Caco-2 (cell line): ENCODE measurements around the gene COQ8A. TPM values are rescaled to one million over a fixed set of nuclear protein-coding genes. Genes with fewer than 3 reads are reported as not detected.

ENCODE experiments used
- BruUV-seq: library from RNA; stranded (reverse); fragments of 400-500 nt; replicated peaks from 2 replicates; lab custom pipeline; 2021; lab: Mats Ljungman, UMichigan
- CTCF ChIA-PET: fragments of 300-600 bp; sonication (Branson Sonifier 250); formaldehyde crosslinking; loops from one replicate; lab custom pipeline; 2022; ENCODE audit warnings: antibody characterized with exemption; lab: Charles Lee
- POLR2A ChIA-PET: fragments of 300-600 bp; sonication (Branson Sonifier 250); formaldehyde crosslinking; loops from one replicate; lab custom pipeline; 2022; ENCODE audit warnings: antibody characterized with exemption; lab: Charles Lee
- DNase-seq, 2 experiments: peaks; one replicate each; pipeline versions ENCODE4 v3.0.0 to v3.0.0-alpha.2; 2020 to 2022
- H3K27me3 ChIP-seq: replicated peaks from 2 replicates; pipeline ENCODE4 v1.6.0; 2011; ENCODE audit warnings: low read length; ENCODE audit not compliant: control insufficient read depth, insufficient read depth
- H3K36me3 ChIP-seq: 2 replicates; pipeline ENCODE4 v1.5.1; 2011; ENCODE audit warnings: low read length; ENCODE audit not compliant: control insufficient read depth, insufficient read depth
- H3K4me1 ChIP-seq: fragments of 250-450 bp; sonication (Bioruptor Pico); 2 replicates; pipeline ENCODE4 v1.5.1; 2020; ENCODE audit warnings: mild to moderate bottlenecking
- H3K4me3 ChIP-seq: 2 replicates; pipeline ENCODE4 v1.5.1; 2011; ENCODE audit warnings: low read depth, mild to moderate bottlenecking, control low read depth, low read length
- H3K9me3 ChIP-seq: fragments of 250-450 bp; sonication (Bioruptor Pico); 2 replicates; pipeline ENCODE4 v1.5.1; 2020; ENCODE audit warnings: mild to moderate bottlenecking, moderate library complexity
- H3K27ac Mint-ChIP-seq: one replicate; pipeline ENCODE4 v1.8.0; 2022; ENCODE audit warnings: mixed read lengths; ENCODE audit not compliant: unreplicated experiment
- H3K27me3 Mint-ChIP-seq: one replicate; pipeline ENCODE4 v1.8.0; 2022; ENCODE audit warnings: mixed read lengths; ENCODE audit not compliant: insufficient read depth, unreplicated experiment
- H3K36me3 Mint-ChIP-seq: one replicate; pipeline ENCODE4 v1.8.0; 2022; ENCODE audit warnings: mild to moderate bottlenecking, mixed read lengths; ENCODE audit not compliant: insufficient read depth, unreplicated experiment
- H3K4me1 Mint-ChIP-seq: one replicate; pipeline ENCODE4 v1.8.0; 2022; ENCODE audit warnings: low read depth, mixed read lengths; ENCODE audit not compliant: unreplicated experiment
- H3K4me3 Mint-ChIP-seq: one replicate; pipeline ENCODE4 v1.8.0; 2022; ENCODE audit warnings: mild to moderate bottlenecking, moderate library complexity, mixed read lengths; ENCODE audit not compliant: unreplicated experiment
- H3K9me3 Mint-ChIP-seq: one replicate; pipeline ENCODE4 v1.8.0; 2022; ENCODE audit warnings: mixed read lengths; ENCODE audit not compliant: unreplicated experiment
- intact Hi-C: fragments of 100-400 bp; cut with micrococcal nuclease; formaldehyde crosslinking; loops from one replicate; pipeline ENCODE4 v1.10.0; 2022; ENCODE audit not compliant: unreplicated experiment
- total RNA-seq: library from RNA; stranded (reverse); gene quantifications from 2 replicates; pipeline ENCODE4 v1.2.3, GENCODE V29; 2022
- TF ChIP-seq, protein P1 (sequence below), 2 experiments: fragments of 200-600 bp in 1 of 2; IDR thresholded peaks; 1 replicate in 1 of 2; 2 replicates in 1 of 2; pipeline versions ENCODE4 v1.5.1 to v1.8.0; 2011 to 2022; ENCODE audit warnings: antibody characterized with exemption in 1 of 2, control low read depth in 1 of 2, inconsistent platforms in 1 of 2, low read depth in 1 of 2, low read length in 1 of 2, mild to moderate bottlenecking in 1 of 2, moderate library complexity in 1 of 2; ENCODE audit not compliant: insufficient read depth in 1 of 2, severe bottlenecking in 1 of 2, unreplicated experiment in 1 of 2

The COQ8A gene
- total RNA-seq, 1 experiment from 2014 or later, result 50.0 TPM

DNA sequence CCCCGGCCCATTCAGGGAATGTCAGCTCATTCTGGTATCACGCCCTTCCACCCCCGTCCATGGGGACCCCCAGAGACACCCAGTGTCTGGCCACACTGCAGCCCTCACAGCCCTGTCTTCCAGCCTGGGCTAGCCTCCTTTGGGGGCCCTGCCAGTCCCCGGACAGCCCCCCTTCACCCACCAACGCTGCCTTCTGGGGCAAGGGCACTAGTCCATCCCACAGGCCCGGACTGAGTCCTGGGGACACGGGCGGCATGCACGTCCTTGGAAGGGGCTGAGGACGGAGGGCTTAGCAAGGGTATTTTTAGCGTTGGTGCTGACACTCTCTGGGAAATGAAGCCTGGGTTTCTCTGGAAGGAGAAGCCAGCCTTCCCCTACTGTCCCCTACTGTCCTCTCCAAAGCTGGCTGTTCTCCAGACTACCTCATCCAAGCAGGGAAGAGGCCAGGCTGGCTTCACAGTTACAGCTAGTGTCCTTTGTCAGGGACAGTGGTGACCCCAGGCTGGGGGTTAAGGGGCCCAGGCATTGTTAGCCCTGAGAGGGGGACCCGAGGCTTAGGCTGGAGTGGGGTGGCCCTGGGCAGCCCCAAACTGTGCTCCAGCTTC lies 39.5 kb downstream of the COQ8A start:
- intact Hi-C loops, result no loop called here
- no peaks in the 10 kb centered on the region for H3K9me3 Mint-ChIP-seq
- H3K36me3 Mint-ChIP-seq, result peaks cover 40% of the 10 kb centered on the region
- Histone ChIP-seq H3K4me3 (no peak overlapping the region), H3K4me1 (peaks cover 3% of the 10 kb centered on the region; the same call in 1 of the 2 replicates), H3K27me3 (no peaks in the 10 kb centered on the region), H3K9me3 (no peaks in the 10 kb centered on the region), H3K36me3 (peaks cover 1% of the 10 kb centered on the region; the same call in 1 of the 2 replicates)
- peaks cover 5% of the 10 kb centered on the region for H3K4me1 Mint-ChIP-seq
- no peak overlapping the region for H3K4me3 Mint-ChIP-seq
- no peak overlapping the region for H3K27ac Mint-ChIP-seq
- ChIA-PET CTCF (no interaction called here), POLR2A (no interaction called here)
- BruUV-seq, result no TSS peak
- TF ChIP-seq, protein P1, sequence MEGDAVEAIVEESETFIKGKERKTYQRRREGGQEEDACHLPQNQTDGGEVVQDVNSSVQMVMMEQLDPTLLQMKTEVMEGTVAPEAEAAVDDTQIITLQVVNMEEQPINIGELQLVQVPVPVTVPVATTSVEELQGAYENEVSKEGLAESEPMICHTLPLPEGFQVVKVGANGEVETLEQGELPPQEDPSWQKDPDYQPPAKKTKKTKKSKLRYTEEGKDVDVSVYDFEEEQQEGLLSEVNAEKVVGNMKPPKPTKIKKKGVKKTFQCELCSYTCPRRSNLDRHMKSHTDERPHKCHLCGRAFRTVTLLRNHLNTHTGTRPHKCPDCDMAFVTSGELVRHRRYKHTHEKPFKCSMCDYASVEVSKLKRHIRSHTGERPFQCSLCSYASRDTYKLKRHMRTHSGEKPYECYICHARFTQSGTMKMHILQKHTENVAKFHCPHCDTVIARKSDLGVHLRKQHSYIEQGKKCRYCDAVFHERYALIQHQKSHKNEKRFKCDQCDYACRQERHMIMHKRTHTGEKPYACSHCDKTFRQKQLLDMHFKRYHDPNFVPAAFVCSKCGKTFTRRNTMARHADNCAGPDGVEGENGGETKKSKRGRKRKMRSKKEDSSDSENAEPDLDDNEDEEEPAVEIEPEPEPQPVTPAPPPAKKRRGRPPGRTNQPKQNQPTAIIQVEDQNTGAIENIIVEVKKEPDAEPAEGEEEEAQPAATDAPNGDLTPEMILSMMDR (IDR thresholded peaks at IDR 0.05; ENCODE audit: insufficient read depth in 1 of 2, low read depth in 1 of 2, low read length in 1 of 2, severe bottlenecking in 1 of 2, unreplicated experiment in 1 of 2), result no peak
- no peaks in the 10 kb centered on the region for H3K27me3 Mint-ChIP-seq
- DNase-seq, result no peak

DNA sequence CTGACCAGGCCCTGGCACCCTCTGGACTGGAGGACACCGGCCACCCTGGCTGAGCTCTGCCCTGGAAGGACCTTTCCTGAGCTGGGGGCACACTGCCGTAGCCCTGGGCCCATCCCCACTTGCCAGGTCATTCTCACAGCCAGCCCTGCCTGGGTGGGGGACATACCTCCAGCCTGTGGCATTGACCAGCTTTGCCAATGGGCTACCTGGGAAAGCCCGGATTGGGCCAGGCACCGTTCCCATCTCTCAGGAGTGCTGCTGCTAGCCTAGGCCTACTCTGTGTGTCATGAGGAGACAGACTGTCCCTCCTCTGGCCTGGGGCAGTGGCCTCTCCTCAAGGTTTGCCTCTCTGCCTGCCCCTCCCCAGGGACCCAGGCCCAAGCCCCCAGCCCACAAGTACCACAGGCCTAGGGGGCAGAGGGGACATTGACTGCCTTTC lies 40.0 kb downstream of the COQ8A start:
- no peaks in the 10 kb centered on the region for H3K9me3 ChIP-seq
- TF ChIP-seq, protein P1 (IDR thresholded peaks at IDR 0.05; ENCODE audit: insufficient read depth in 1 of 2, low read depth in 1 of 2, low read length in 1 of 2, severe bottlenecking in 1 of 2, unreplicated experiment in 1 of 2), result no peak
- no peak for DNase-seq
- H3K4me3 ChIP-seq, result no peak overlapping the region
- CTCF ChIA-PET, result no interaction called here
- Mint-ChIP-seq H3K4me3 (no peak overlapping the region), H3K4me1 (no peaks in the 10 kb centered on the region), H3K9me3 (no peaks in the 10 kb centered on the region), H3K36me3 (peaks cover 44% of the 10 kb centered on the region), H3K27ac (no peak overlapping the region), H3K27me3 (no peaks in the 10 kb centered on the region)
- H3K4me1 ChIP-seq, result no peaks in the 10 kb centered on the region
- no TSS peak for BruUV-seq
- peaks cover 1% of the 10 kb centered on the region; the same call in 1 of the 2 replicates for H3K36me3 ChIP-seq
- POLR2A ChIA-PET, result no interaction called here
- H3K27me3 ChIP-seq, result no peaks in the 10 kb centered on the region
- intact Hi-C loops, result no loop called here

GRCh38 chr1:226980565-226981385 lies 40.7 kb downstream of the COQ8A start:
- Mint-ChIP-seq H3K4me1 (no peaks in the 10 kb centered on the region), H3K27ac (no peak overlapping the region), H3K4me3 (no peak overlapping the region), H3K9me3 (no peaks in the 10 kb centered on the region), H3K27me3 (no peaks in the 10 kb centered on the region), H3K36me3 (peaks cover 44% of the 10 kb centered on the region)
- BruUV-seq, result no TSS peak
- no peaks in the 10 kb centered on the region for H3K9me3 ChIP-seq
- H3K27me3 ChIP-seq, result no peaks in the 10 kb centered on the region
- CTCF ChIA-PET, result no interaction called here
- H3K4me1 ChIP-seq, result no peaks in the 10 kb centered on the region
- H3K36me3 ChIP-seq, result peaks cover 1% of the 10 kb centered on the region
- no peak overlapping the region for H3K4me3 ChIP-seq
- POLR2A ChIA-PET, result no interaction called here
- no peak for DNase-seq
- intact Hi-C loops, result no loop called here
- TF ChIP-seq, protein P1 (IDR thresholded peaks at IDR 0.05; ENCODE audit: insufficient read depth in 1 of 2, low read depth in 1 of 2, low read length in 1 of 2, severe bottlenecking in 1 of 2, unreplicated experiment in 1 of 2), result no peak
